Fibroblast of upper back skin (primary cell): ENCODE data around the gene PI4KA.
"Not testable (repeated sequence)": the region's sequence is repeated elsewhere in the genome, so short reads cannot be mapped to it uniquely, and the experiment has no call there.

Source experiments
- DNase-seq: peaks from one replicate; pipeline ENCODE4 v3.0.0-alpha.2; 2013

Gene PI4KA

GRCh38 chr22:20746431-20747189, 112.0 kb downstream of the PI4KA start:
- DNase-seq: no peak

GRCh38 chr22:20745119-20745518, 113.5 kb downstream of the PI4KA start:
- no peak for DNase-seq

GRCh38 chr22:20744456-20744855, 114.2 kb downstream of the PI4KA start:
- no peak for DNase-seq

GRCh38 chr22:20742764-20743163, 115.8 kb downstream of the PI4KA start:
- DNase-seq: no peak

- DNase-seq: peak; percentile 21
Measured at GRCh38 chr22:20741634-20742581, 116.7 kb downstream of the PI4KA start.

GRCh38 chr22:20741008-20741633, 117.5 kb downstream of the PI4KA start:
- no peak for DNase-seq

- DNase-seq: no peak
Measured at GRCh38 chr22:20740222-20740951, 118.2 kb downstream of the PI4KA start.

- no peak for DNase-seq
Measured at GRCh38 chr22:20738394-20739089, 120.1 kb downstream of the PI4KA start.

- DNase-seq: not testable (repeated sequence)
Measured at GRCh38 chr22:20736891-20737290, 121.7 kb downstream of the PI4KA start.

GRCh38 chr22:20735356-20736162, 123.1 kb downstream of the PI4KA start:
- not testable (repeated sequence) for DNase-seq

- not testable (repeated sequence) for DNase-seq
Measured at GRCh38 chr22:20732431-20732830, 126.2 kb downstream of the PI4KA start.

- DNase-seq: no peak
Measured at GRCh38 chr22:20729194-20729593, 129.4 kb downstream of the PI4KA start.

- DNase-seq: no peak
Measured at GRCh38 chr22:20728523-20729190, 130.0 kb downstream of the PI4KA start.

GRCh38 chr22:20727118-20728015, 131.2 kb downstream of the PI4KA start:
- no peak for DNase-seq

GRCh38 chr22:20725987-20726558, 132.5 kb downstream of the PI4KA start:
- DNase-seq: peak; percentile 3

GRCh38 chr22:20724676-20725454, 133.7 kb downstream of the PI4KA start:
- DNase-seq: no peak

GRCh38 chr22:20721409-20722218, 137.0 kb downstream of the PI4KA start:
- DNase-seq: no peak
